H9 (cell line): ENCODE data around the gene ADAMTS13. TPM values are rescaled to one million over a fixed set of nuclear protein-coding genes. Genes with fewer than 3 reads are reported as not detected.

Experiments used
- DNase-seq: peaks from one replicate; pipeline ENCODE4 v3.0.0-alpha.2; 2017
- H2AFZ ChIP-seq: one replicate; pipeline ENCODE4 v1.6.1; 2013; ENCODE audit warnings: mild to moderate bottlenecking, low read length, control low read depth, moderate library complexity
- H2AK5ac ChIP-seq: 2 replicates; pipeline ENCODE4 v1.6.1; 2013; ENCODE audit warnings: low read length, control low read depth, mixed read lengths; ENCODE audit not compliant: insufficient read length
- H2BK120ac ChIP-seq: one replicate; pipeline ENCODE4 v1.6.1; 2013; ENCODE audit warnings: low read depth, mild to moderate bottlenecking, low read length, control low read depth, inconsistent platforms; ENCODE audit not compliant: poor library complexity, severe bottlenecking
- H2BK12ac ChIP-seq: 2 replicates; pipeline ENCODE4 v1.6.1; 2013; ENCODE audit warnings: low read length, control low read depth, mixed read lengths, low read depth; ENCODE audit not compliant: insufficient read length
- H2BK15ac ChIP-seq: 2 replicates; pipeline ENCODE4 v1.6.1; 2013; ENCODE audit warnings: low read depth, low read length, control low read depth
- H2BK20ac ChIP-seq: one replicate; pipeline ENCODE4 v1.6.1; 2013; ENCODE audit warnings: low read depth, mild to moderate bottlenecking, low read length, control low read depth, inconsistent platforms; ENCODE audit not compliant: poor library complexity, severe bottlenecking
- H2BK5ac ChIP-seq: 2 replicates; pipeline ENCODE4 v1.6.1; 2013; ENCODE audit warnings: low read length, control low read depth, mixed read lengths; ENCODE audit not compliant: insufficient read length
- H3K14ac ChIP-seq: 2 replicates; pipeline ENCODE4 v1.6.1; 2013; ENCODE audit warnings: low read length, control low read depth; ENCODE audit not compliant: insufficient read depth
- H3K18ac ChIP-seq: 2 replicates; pipeline ENCODE4 v1.6.1; 2013; ENCODE audit warnings: low read depth, mild to moderate bottlenecking, mixed read lengths, low read length, control low read depth; ENCODE audit not compliant: insufficient read length
- H3K23ac ChIP-seq: 2 replicates; pipeline ENCODE4 v1.6.1; 2013; ENCODE audit warnings: low read length, control low read depth, mixed read lengths, low read depth; ENCODE audit not compliant: insufficient read length
- H3K23me2 ChIP-seq: 2 replicates; pipeline ENCODE4 v1.6.1; 2013; ENCODE audit warnings: low read depth, mild to moderate bottlenecking, mixed read lengths, low read length, control low read depth; ENCODE audit not compliant: insufficient read length, poor library complexity, severe bottlenecking
- H3K27ac ChIP-seq: 2 replicates; pipeline ENCODE4 v1.5.1; 2013; ENCODE audit warnings: low read length, control low read depth, mixed read lengths, low read depth; ENCODE audit not compliant: insufficient read length
- H3K27me3 ChIP-seq: 2 replicates; pipeline ENCODE4 v1.6.1; 2013; ENCODE audit warnings: low read length, control low read depth, inconsistent platforms; ENCODE audit not compliant: insufficient read depth
- H3K4ac ChIP-seq: 2 replicates; pipeline ENCODE4 v1.6.1; 2013; ENCODE audit warnings: low read depth, mild to moderate bottlenecking, control low read depth, inconsistent platforms, low read length, moderate library complexity
- H3K4me1 ChIP-seq: 2 replicates; pipeline ENCODE4 v1.6.1; 2013; ENCODE audit warnings: low read length, control low read depth, inconsistent platforms; ENCODE audit not compliant: insufficient read depth
- H3K4me2 ChIP-seq: 2 replicates; pipeline ENCODE4 v1.6.1; 2013; ENCODE audit warnings: low read length, control low read depth, mixed read lengths; ENCODE audit not compliant: insufficient read length, insufficient read depth
- H3K56ac ChIP-seq: 2 replicates; pipeline ENCODE4 v1.6.1; 2013; ENCODE audit warnings: low read depth, mild to moderate bottlenecking, mixed read lengths, low read length, control low read depth; ENCODE audit not compliant: insufficient read length
- H3K79me1 ChIP-seq: 2 replicates; pipeline ENCODE4 v1.6.1; 2013; ENCODE audit warnings: low read depth, mild to moderate bottlenecking, moderate library complexity, low read length, control low read depth, inconsistent platforms; ENCODE audit not compliant: insufficient read depth, poor library complexity, severe bottlenecking
- H3K79me2 ChIP-seq: 2 replicates; pipeline ENCODE4 v1.6.1; 2013; ENCODE audit warnings: low read length, control low read depth, inconsistent platforms; ENCODE audit not compliant: insufficient read depth
- H3K9ac ChIP-seq: 2 replicates; pipeline ENCODE4 v1.6.1; 2013; ENCODE audit warnings: low read length, control low read depth, mixed read lengths; ENCODE audit not compliant: insufficient read length; ENCODE audit errors: extremely low read depth
- H3K9me3 ChIP-seq: one replicate; pipeline ENCODE4 v1.6.1; 2013; ENCODE audit warnings: low read depth, low read length, inconsistent platforms; ENCODE audit not compliant: control insufficient read depth
- H3T11ph ChIP-seq: one replicate; pipeline ENCODE4 v1.6.1; 2013; ENCODE audit warnings: mild to moderate bottlenecking, low read length, control low read depth, inconsistent platforms
- H4K20me1 ChIP-seq: one replicate; pipeline ENCODE4 v1.6.1; 2013; ENCODE audit not compliant: control insufficient read depth, insufficient read length, insufficient read depth
- H4K5ac ChIP-seq: 2 replicates; pipeline ENCODE4 v1.6.1; 2013; ENCODE audit warnings: low read depth, mild to moderate bottlenecking, mixed read lengths, low read length, control low read depth; ENCODE audit not compliant: insufficient read length
- H4K8ac ChIP-seq: replicated peaks from 2 replicates; pipeline ENCODE4 v1.6.1; 2013; ENCODE audit warnings: low read length, control low read depth, mixed read lengths, low read depth; ENCODE audit not compliant: insufficient read length
- H4K91ac ChIP-seq: 2 replicates; pipeline ENCODE4 v1.6.1; 2013; ENCODE audit warnings: low read depth, mild to moderate bottlenecking, moderate library complexity, mixed read lengths, low read length, control low read depth; ENCODE audit not compliant: insufficient read length
- H3K27ac Mint-ChIP-seq, 3 experiments: 2 replicates in 2 of 3; 3 replicates in 1 of 3; pipeline ENCODE4 v1.8.0; 2020 to 2021; ENCODE audit warnings: mixed read lengths in 3 of 3, mild to moderate bottlenecking in 1 of 3, moderate library complexity in 1 of 3
- H3K27me3 Mint-ChIP-seq: 2 replicates; pipeline ENCODE4 v1.8.0; 2021; ENCODE audit warnings: low read depth, mild to moderate bottlenecking, moderate library complexity, mixed read lengths
- H3K36me3 Mint-ChIP-seq, 3 experiments: 2 replicates in 2 of 3; 3 replicates in 1 of 3; pipeline ENCODE4 v1.8.0; 2020 to 2021; ENCODE audit warnings: low read depth in 3 of 3, mixed read lengths in 3 of 3; ENCODE audit not compliant: insufficient read depth in 1 of 3
- H3K4me1 Mint-ChIP-seq, 2 experiments: 2 replicates each; pipeline ENCODE4 v1.8.0; 2020; ENCODE audit warnings: mixed read lengths in 2 of 2
- H3K4me3 Mint-ChIP-seq, 2 experiments: 2 replicates in 1 of 2; 3 replicates in 1 of 2; pipeline ENCODE4 v1.8.0; 2020 to 2021; ENCODE audit warnings: mild to moderate bottlenecking in 2 of 2, mixed read lengths in 2 of 2, moderate library complexity in 1 of 2
- H3K9me3 Mint-ChIP-seq, 2 experiments: 2 replicates in 1 of 2; 3 replicates in 1 of 2; pipeline ENCODE4 v1.8.0; 2020; ENCODE audit warnings: mild to moderate bottlenecking in 2 of 2, mixed read lengths in 2 of 2, moderate library complexity in 1 of 2
- WGBS: extraction: QIAGEN DNeasy Blood & Tissue Kit; methylation state at CpG from one replicate; pipeline ENCODE4 v1.1.7; 2013; ENCODE audit warnings: missing lambda C conversion rate, low lambda C conversion rate, mixed read lengths; ENCODE audit not compliant: insufficient read length; ENCODE audit errors: extremely low coverage; 5-methylcytosine and 5-hydroxymethylcytosine counted together
- total RNA-seq: library from RNA; stranded (reverse); gene quantifications from 2 replicates; pipeline ENCODE4 v1.2.1, GENCODE V29; 2021
- TF ChIP-seq, protein P1 (sequence below): fragments of 200-600 bp; sonication (generic); conservative IDR thresholded peaks from 3 replicates; pipeline ENCODE4 v1.8.0; 2021; ENCODE audit warnings: antibody characterized with exemption, mild to moderate bottlenecking

Gene ADAMTS13
- total RNA-seq, 1 experiment from 2014 or later: 8.8 TPM

DNA sequence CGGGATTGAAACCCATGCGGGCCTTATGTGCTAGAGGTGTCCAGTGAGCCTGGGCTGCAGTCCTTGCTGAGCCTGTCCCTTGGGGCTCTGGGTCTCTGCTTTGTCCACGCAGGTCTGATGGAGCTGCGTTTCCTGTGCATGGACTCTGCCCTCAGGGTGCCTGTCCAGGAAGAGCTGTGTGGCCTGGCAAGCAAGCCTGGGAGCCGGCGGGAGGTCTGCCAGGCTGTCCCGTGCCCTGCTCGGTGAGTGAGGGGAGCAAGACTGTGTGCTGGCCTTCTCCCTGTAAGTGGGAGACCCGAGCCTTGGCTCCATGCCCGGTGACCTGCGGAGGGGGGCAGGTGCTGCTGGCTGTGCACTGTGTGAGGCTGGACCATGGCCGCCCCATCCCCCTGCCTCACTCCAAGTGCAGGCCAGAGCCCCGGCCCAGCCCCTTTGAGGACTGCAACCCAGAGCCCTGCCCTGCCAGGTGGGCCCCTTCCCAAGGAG lies 26.4 kb downstream of the ADAMTS13 start:
- H3K4me3 Mint-ChIP-seq: no peak overlapping the region
- Histone ChIP-seq H2AK5ac (no peak overlapping the region), H4K20me1 (no peaks in the 10 kb centered on the region), H2BK120ac (no peak overlapping the region), H3K4me2 (no peak overlapping the region), H4K5ac (no peak overlapping the region), H3K79me2 (no peaks in the 10 kb centered on the region), H3K79me1 (no peaks in the 10 kb centered on the region), H3K27ac (no peak overlapping the region), H3K23ac (no peak overlapping the region), H3K27me3 (no peaks in the 10 kb centered on the region), H2BK15ac (no peak overlapping the region), H2BK20ac (no peak overlapping the region), H3K18ac (no peak overlapping the region), H3K14ac (no peak overlapping the region), H3K9ac (no peak overlapping the region), H3K9me3 (no peaks in the 10 kb centered on the region), H4K8ac (no peak overlapping the region), H2AFZ (no peak overlapping the region), H3K23me2 (no peaks in the 10 kb centered on the region), H3K4ac (no peak overlapping the region), H2BK12ac (no peak overlapping the region), H4K91ac (no peak overlapping the region), H2BK5ac (no peak overlapping the region), H3K4me1 (no peaks in the 10 kb centered on the region), H3K56ac (no peak overlapping the region), H3T11ph (no peak overlapping the region)
- H3K27me3 Mint-ChIP-seq: no peaks in the 10 kb centered on the region; the same call in none of the 2 replicates
- H3K27ac Mint-ChIP-seq: no peak overlapping the region
- TF ChIP-seq, protein P1, sequence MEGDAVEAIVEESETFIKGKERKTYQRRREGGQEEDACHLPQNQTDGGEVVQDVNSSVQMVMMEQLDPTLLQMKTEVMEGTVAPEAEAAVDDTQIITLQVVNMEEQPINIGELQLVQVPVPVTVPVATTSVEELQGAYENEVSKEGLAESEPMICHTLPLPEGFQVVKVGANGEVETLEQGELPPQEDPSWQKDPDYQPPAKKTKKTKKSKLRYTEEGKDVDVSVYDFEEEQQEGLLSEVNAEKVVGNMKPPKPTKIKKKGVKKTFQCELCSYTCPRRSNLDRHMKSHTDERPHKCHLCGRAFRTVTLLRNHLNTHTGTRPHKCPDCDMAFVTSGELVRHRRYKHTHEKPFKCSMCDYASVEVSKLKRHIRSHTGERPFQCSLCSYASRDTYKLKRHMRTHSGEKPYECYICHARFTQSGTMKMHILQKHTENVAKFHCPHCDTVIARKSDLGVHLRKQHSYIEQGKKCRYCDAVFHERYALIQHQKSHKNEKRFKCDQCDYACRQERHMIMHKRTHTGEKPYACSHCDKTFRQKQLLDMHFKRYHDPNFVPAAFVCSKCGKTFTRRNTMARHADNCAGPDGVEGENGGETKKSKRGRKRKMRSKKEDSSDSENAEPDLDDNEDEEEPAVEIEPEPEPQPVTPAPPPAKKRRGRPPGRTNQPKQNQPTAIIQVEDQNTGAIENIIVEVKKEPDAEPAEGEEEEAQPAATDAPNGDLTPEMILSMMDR: no peak
- WGBS: no CpG with 5 or more reads among the region's 13 CpGs
- H3K4me1 Mint-ChIP-seq: no peaks in the 10 kb centered on the region
- DNase-seq: no peak
- H3K36me3 Mint-ChIP-seq: no peaks in the 10 kb centered on the region
- H3K9me3 Mint-ChIP-seq: no peaks in the 10 kb centered on the region
